Measurements from ENCODE around the gene CYS1. TPM values are rescaled to one million over a fixed set of nuclear protein-coding genes. Genes with fewer than 3 reads are reported as not detected.

The CYS1 gene
- total and polyA plus RNA-seq, 2 of the 13 experiments (the other 11 are each of a cell fraction or from before 2014, with no cell fraction given) = 0.04 TPM; not detected in 1

GRCh38 chr2:10042301-10043161 is 37.7 kb downstream of the CYS1 start (continued):
- TF ChIP-seq TFAP4 (IDR thresholded peaks at IDR 0.05; ENCODE audit: borderline replicate concordance, low read depth) = no peak
- no peak for TF ChIP-seq ZNF777 (CRISPR knock-in tag; IDR thresholded peaks at IDR 0.05)
- no peak for TF ChIP-seq ZFP62 (CRISPR knock-in tag; IDR thresholded peaks at IDR 0.05)
- TF ChIP-seq RFX1 (IDR thresholded peaks at IDR 0.05) = no peak
- no peak for TF ChIP-seq FIP1L1 (IDR thresholded peaks at IDR 0.05; ENCODE audit: borderline replicate concordance, insufficient read depth, low read depth, low read length)
- no peak for TF ChIP-seq TIGD3 (CRISPR knock-in tag; IDR thresholded peaks at IDR 0.05; ENCODE audit: borderline replicate concordance)
- TF ChIP-seq GATAD2A (CRISPR knock-in tag; IDR thresholded peaks at IDR 0.05) = peak; percentile 51
- TF ChIP-seq GABPA (IDR thresholded peaks at IDR 0.05; ENCODE audit: low read depth, low read length) = no peak
- TF ChIP-seq GABPA (CRISPR knock-in tag; IDR thresholded peaks at IDR 0.05; ENCODE audit: low read depth) = peak; percentile 69; the same call in 1 of the 2 replicates
- no peak; the same call in 1 of the 2 replicates for TF ChIP-seq RAD21 (CRISPR knock-in tag; IDR thresholded peaks at IDR 0.05)
- TF ChIP-seq ZHX1 (CRISPR knock-in tag; IDR thresholded peaks at IDR 0.05; ENCODE audit: low read depth) = no peak
- TF ChIP-seq BCLAF1 (IDR thresholded peaks at IDR 0.05) = no peak
- TF ChIP-seq SAP130 (CRISPR knock-in tag; IDR thresholded peaks at IDR 0.05; ENCODE audit: low read depth) = peak; percentile 45
- TF ChIP-seq ZNF800 (CRISPR knock-in tag; IDR thresholded peaks at IDR 0.05) = no peak
- TF ChIP-seq ARNT (IDR thresholded peaks at IDR 0.05) = no peak
- no peak for TF ChIP-seq HNRNPH1 (optimal IDR thresholded peaks at IDR 0.05; ENCODE audit: low read depth, low read length)
- TF ChIP-seq ZEB1 (IDR thresholded peaks at IDR 0.05; ENCODE audit: insufficient replicate concordance, low read depth) = no peak
- TF ChIP-seq SP5 (CRISPR knock-in tag; IDR thresholded peaks at IDR 0.05; ENCODE audit: borderline replicate concordance, low read depth) = 0 out of 2 replicates have a peak, but pooled peaks have one; percentile 28
- no peak for TF ChIP-seq NCOA1 (CRISPR knock-in tag; IDR thresholded peaks at IDR 0.05)
- no peak for TF ChIP-seq SRSF9 (IDR thresholded peaks at IDR 0.05; ENCODE audit: borderline replicate concordance, insufficient read depth, low read depth, low read length, poor library complexity, severe bottlenecking)
- no peak for TF ChIP-seq ZSCAN22 (CRISPR knock-in tag; IDR thresholded peaks at IDR 0.05)

Data from HepG2 (cell line).